Mammary epithelial cell (primary cell): ENCODE data around the gene SCUBE1.

ENCODE experiments used
- EZH2 ChIP-seq: IDR thresholded peaks from 2 replicates; pipeline ENCODE4 v1.6.1; 2012; ENCODE audit warnings: low read length, inconsistent platforms, borderline replicate concordance
- TF ChIP-seq, protein P1 (sequence below), 2 donors: IDR thresholded peaks in 1 of 2; conservative IDR thresholded peaks in 1 of 2; 2 replicates each; pipeline ENCODE4 v1.5.1; 2011 to 2012; ENCODE audit warnings: inconsistent platforms in 2 of 2, low read length in 2 of 2, mild to moderate bottlenecking in 2 of 2, control low read depth in 1 of 2, low read depth in 1 of 2; ENCODE audit not compliant: insufficient read depth in 1 of 2; ENCODE audit errors: extremely low read depth in 1 of 2

DNA sequence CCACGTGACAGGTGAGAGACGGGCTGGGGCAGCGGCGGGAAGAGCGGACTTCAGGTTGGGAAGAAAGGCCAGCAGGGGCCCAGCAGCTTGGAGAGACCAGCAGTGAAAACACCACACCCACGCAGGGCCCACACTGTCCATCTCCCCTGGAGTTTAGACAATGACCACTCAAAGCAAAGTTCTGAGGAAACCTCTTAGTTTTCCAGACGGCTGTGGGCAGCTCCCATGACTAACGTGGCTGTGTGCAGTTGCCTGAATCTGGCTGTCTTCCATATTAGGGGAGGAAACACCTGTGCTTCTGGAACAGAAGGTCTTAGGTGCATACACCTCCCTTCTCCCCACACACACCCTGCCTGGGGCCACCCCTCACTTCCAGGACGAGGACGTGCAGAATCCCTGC is 85.6 kb downstream of the SCUBE1 start:
- TF ChIP-seq, protein P1, sequence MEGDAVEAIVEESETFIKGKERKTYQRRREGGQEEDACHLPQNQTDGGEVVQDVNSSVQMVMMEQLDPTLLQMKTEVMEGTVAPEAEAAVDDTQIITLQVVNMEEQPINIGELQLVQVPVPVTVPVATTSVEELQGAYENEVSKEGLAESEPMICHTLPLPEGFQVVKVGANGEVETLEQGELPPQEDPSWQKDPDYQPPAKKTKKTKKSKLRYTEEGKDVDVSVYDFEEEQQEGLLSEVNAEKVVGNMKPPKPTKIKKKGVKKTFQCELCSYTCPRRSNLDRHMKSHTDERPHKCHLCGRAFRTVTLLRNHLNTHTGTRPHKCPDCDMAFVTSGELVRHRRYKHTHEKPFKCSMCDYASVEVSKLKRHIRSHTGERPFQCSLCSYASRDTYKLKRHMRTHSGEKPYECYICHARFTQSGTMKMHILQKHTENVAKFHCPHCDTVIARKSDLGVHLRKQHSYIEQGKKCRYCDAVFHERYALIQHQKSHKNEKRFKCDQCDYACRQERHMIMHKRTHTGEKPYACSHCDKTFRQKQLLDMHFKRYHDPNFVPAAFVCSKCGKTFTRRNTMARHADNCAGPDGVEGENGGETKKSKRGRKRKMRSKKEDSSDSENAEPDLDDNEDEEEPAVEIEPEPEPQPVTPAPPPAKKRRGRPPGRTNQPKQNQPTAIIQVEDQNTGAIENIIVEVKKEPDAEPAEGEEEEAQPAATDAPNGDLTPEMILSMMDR (conservative IDR thresholded peaks at IDR 0.05 in 1 of 2, IDR thresholded peaks at IDR 0.05 in 1 of 2; ENCODE audit: extremely low read depth in 1 of 2, insufficient read depth in 1 of 2, low read depth in 1 of 2, low read length in 2 of 2), result no peak
- TF ChIP-seq EZH2, result no peak
